HG03457 (cell line): ENCODE measurements around the gene MUC5B.
"Not testable (repeated sequence)": the region's sequence is repeated elsewhere in the genome, so short reads cannot be mapped to it uniquely, and the experiment has no call there.

ENCODE experiments used
- ATAC-seq: cut with Tn5 transposase; IDR thresholded peaks from one replicate; pipeline ENCODE4 v1.9.1; 2021; ENCODE audit warnings: moderate number of reproducible peaks; ENCODE audit not compliant: unreplicated experiment

The MUC5B gene, protein sequence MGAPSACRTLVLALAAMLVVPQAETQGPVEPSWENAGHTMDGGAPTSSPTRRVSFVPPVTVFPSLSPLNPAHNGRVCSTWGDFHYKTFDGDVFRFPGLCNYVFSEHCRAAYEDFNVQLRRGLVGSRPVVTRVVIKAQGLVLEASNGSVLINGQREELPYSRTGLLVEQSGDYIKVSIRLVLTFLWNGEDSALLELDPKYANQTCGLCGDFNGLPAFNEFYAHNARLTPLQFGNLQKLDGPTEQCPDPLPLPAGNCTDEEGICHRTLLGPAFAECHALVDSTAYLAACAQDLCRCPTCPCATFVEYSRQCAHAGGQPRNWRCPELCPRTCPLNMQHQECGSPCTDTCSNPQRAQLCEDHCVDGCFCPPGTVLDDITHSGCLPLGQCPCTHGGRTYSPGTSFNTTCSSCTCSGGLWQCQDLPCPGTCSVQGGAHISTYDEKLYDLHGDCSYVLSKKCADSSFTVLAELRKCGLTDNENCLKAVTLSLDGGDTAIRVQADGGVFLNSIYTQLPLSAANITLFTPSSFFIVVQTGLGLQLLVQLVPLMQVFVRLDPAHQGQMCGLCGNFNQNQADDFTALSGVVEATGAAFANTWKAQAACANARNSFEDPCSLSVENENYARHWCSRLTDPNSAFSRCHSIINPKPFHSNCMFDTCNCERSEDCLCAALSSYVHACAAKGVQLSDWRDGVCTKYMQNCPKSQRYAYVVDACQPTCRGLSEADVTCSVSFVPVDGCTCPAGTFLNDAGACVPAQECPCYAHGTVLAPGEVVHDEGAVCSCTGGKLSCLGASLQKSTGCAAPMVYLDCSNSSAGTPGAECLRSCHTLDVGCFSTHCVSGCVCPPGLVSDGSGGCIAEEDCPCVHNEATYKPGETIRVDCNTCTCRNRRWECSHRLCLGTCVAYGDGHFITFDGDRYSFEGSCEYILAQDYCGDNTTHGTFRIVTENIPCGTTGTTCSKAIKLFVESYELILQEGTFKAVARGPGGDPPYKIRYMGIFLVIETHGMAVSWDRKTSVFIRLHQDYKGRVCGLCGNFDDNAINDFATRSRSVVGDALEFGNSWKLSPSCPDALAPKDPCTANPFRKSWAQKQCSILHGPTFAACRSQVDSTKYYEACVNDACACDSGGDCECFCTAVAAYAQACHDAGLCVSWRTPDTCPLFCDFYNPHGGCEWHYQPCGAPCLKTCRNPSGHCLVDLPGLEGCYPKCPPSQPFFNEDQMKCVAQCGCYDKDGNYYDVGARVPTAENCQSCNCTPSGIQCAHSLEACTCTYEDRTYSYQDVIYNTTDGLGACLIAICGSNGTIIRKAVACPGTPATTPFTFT (N-terminal part only)

GRCh38 chr11:1222491-1223345 lies at the start of gene MUC5B:
Gene MUC5B, plus strand, starts transcription at chr11:1223066. Its CDS starts 58 bp downstream, at chr11:1223124.
- ATAC-seq = no peak

DNA sequence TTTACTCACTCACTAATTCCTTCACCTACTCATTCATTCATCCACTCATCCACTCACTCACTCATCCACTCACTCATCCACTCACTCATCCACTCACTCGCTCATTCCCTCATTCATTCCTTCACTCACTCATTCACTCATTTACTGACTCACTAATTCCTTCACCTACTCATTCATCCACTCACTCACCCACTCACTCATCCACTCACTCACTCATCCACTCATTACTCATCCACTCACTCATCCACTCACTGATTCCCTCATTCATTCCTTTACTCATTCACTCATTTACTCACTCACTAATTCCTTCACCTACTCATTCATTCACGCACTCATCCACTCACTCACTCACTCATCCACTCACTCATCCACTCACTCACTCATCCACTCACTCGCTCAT lies 49.5 kb upstream of the MUC5B start:
- not testable (repeated sequence) for ATAC-seq

DNA sequence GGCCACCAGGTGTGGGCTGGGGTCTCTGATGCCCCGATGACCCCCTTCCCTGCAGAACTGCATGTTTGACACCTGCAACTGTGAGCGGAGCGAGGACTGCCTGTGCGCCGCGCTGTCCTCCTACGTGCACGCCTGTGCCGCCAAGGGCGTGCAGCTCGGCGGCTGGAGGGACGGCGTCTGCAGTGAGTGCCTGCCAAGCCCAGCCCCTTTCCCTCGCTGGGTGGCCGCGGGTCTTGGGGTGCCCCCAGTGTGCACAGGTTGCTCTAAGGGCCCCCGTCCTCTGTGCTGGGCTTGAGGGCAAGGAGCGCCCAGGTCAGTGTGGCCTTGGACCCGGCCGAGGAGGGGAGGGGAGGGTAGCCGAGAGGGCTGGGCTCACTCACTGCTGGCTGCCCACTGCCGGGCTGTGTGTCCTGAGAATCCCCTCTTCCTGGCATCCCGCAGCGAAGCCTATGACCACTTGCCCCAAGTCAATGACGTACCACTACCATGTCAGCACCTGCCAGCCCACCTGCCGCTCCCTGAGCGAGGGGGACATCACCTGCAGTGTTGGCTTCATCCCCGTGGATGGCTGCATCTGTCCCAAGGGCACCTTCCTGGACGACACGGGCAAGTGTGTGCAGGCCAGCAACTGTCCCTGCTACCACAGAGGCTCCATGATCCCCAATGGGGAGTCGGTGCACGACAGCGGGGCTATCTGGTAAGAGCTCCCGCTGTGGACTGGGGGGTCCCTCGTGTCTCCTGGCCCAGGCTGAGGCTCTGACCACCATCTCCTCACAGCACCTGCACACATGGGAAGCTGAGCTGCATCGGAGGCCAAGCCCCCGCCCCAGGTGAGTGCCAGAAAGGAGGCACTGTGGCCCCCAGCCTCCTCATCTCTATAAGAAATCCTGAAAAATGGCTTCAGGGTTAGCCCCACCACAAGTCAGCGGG lies 48.2 kb upstream of the MUC5B start:
- no peak for ATAC-seq

GRCh38 chr11:1175461-1176223 lies 47.2 kb upstream of the MUC5B start:
- ATAC-seq = no peak

GRCh38 chr11:1176224-1177019 lies 46.4 kb upstream of the MUC5B start:
- ATAC-seq = no peak

- ATAC-seq = no peak
Measured at GRCh38 chr11:1177020-1177770, 45.7 kb upstream of the MUC5B start.

DNA sequence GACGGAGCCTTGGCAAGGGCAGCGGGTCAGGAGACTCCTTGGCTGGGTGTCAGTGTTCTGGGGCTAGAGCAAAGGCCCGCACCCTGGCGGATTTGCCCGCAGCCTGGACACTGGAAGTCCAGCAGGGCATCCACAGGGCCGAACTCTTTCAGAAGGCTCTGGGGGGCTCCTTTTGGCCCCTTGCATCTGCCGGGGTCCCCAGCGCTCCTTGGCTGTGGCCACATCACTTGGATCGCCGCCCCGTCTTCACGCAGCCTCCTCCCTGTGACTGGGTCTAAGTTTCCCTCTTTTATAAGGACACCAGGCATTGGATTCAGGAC lies 45.1 kb upstream of the MUC5B start:
- no peak for ATAC-seq

- no peak for ATAC-seq
Measured at GRCh38 chr11:1178201-1178885, 44.5 kb upstream of the MUC5B start.

DNA sequence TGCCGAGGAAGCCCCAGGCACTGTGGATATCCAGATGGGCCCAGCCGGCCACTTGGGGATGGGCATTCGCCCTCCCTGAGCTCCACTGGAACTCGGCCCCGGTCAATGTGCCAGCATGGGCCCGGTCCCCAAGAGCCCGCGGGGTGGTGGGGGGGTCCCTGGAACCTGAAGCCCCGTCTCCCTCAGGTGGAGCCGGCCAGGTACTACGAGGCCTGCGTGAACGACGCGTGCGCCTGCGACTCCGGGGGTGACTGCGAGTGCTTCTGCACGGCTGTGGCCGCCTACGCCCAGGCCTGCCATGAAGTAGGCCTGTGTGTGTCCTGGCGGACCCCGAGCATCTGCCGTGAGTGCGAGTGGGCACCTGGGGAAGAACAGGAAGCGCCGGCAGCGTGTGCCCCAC lies 44.0 kb upstream of the MUC5B start:
- ATAC-seq = no peak

- no peak for ATAC-seq
Measured at GRCh38 chr11:1179641-1180040, 43.2 kb upstream of the MUC5B start.

DNA sequence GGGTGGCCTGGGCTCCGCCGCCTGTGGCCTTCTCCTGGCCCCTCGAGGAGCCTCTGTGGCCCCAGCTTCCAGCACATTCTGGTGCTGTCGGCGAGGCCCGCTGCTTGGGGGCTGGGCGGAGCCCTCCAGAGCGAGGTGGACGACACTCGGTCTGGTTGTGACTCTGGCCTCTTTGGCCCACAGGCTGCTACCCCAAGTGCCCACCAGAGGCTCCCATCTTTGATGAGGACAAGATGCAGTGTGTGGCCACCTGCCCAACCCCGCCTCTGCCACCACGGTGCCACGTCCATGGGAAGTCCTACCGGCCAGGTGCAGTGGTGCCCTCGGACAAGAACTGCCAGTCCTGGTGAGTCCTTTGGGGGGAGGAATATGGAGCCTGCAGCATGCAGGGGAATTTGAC lies 42.7 kb upstream of the MUC5B start:
- ATAC-seq = no peak

GRCh38 chr11:1180947-1181391 lies 41.9 kb upstream of the MUC5B start:
- ATAC-seq = no peak

- ATAC-seq = no peak
Measured at GRCh38 chr11:1181420-1181819, 41.4 kb upstream of the MUC5B start.

DNA sequence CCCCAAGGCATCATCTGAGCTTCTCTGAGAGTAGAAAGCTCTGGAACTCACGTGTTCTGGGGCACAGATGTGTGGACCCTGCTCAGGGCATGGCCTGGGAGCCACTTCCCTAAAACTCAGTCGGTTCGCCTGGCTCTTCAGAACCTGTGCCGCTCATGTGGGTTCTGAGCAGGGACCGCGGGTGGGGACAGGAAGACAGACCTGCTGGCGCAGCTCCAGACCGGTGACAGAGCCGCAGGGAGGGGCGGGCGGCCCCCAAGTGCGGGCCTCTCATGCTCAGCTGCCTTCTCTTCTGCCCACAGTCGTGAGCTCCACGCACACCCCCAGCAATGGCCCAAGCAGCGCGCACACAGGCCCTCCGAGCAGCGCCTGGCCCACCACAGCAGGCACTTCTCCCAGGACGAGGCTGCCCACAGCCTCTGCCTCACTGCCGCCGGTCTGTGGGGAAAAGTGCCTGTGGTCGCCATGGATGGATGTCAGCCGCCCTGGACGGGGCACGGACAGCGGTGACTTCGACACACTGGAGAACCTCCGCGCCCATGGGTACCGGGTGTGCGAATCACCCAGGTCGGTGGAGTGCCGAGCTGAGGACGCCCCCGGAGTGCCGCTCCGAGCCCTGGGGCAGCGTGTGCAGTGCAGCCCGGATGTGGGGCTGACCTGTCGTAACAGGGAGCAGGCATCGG lies 40.9 kb upstream of the MUC5B start:
- no peak for ATAC-seq

DNA sequence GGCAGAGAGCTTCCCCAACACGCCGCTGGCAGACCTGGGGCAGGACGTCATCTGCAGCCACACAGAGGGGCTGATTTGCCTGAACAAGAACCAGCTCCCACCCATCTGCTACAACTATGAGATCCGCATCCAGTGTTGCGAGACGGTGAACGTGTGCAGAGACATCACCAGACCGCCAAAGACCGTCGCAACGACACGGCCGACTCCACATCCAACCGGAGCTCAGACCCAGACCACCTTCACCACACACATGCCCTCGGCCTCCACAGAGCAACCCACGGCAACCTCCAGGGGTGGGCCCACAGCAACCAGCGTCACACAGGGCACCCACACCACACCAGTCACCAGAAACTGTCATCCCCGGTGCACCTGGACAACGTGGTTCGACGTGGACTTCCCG lies 38.7 kb upstream of the MUC5B start:
- ATAC-seq = not testable (repeated sequence)
